Heart right ventricle (tissue), 16 donors: ENCODE results near the gene IP6K1. TPM values are rescaled to one million over a fixed set of nuclear protein-coding genes. Genes with fewer than 3 reads are reported as not detected.
"Not testable (repeated sequence)": the region's sequence is repeated elsewhere in the genome, so short reads cannot be mapped to it uniquely, and the experiment has no call there.

ENCODE experiments used
- ATAC-seq, 8 donors: fragments of 200-7000 bp; cut with Tn5 transposase; one replicate each; pipeline ENCODE4 v1.9.1; 2020; ENCODE audit warnings: mild to moderate bottlenecking in 8 of 8, moderate library complexity in 8 of 8, moderate number of reproducible peaks in 1 of 8
- DNase-seq, 2 donors: peaks; one replicate each; pipeline ENCODE4 v3.0.0-alpha.2; 2020
- H3K27ac ChIP-seq, 10 donors: fragments of 200-600 bp; sonication (generic) in 2 of 10; one replicate each; pipeline versions ENCODE4 v1.5.0 to v1.8.0; 2020 to 2022; ENCODE audit warnings: mild to moderate bottlenecking in 3 of 10
- H3K27me3 ChIP-seq, 7 donors: fragments of 200-600 bp; one replicate each; pipeline ENCODE4 v1.8.0; 2021 to 2022; ENCODE audit warnings: mild to moderate bottlenecking in 2 of 7
- H3K36me3 ChIP-seq, 9 donors: fragments of 200-600 bp; sonication (generic) in 1 of 9; one replicate each; pipeline versions ENCODE4 v1.5.0 to v1.8.0; 2020 to 2022; ENCODE audit warnings: mild to moderate bottlenecking in 2 of 9
- H3K4me1 ChIP-seq, 9 donors: fragments of 200-600 bp; sonication (generic) in 1 of 9; one replicate each; pipeline versions ENCODE4 v1.5.0 to v1.8.0; 2020 to 2022; ENCODE audit warnings: mild to moderate bottlenecking in 4 of 9
- H3K4me3 ChIP-seq, 10 donors: fragments of 200-600 bp; sonication (generic) in 2 of 10; one replicate each; pipeline versions ENCODE4 v1.5.0 to v1.8.0; 2020 to 2022; ENCODE audit warnings: mild to moderate bottlenecking in 7 of 10, moderate library complexity in 2 of 10
- H3K9me3 ChIP-seq, 11 donors: fragments of 200-600 bp in 10 of 11; sonication (generic) in 2 of 11; one replicate each; pipeline versions ENCODE4 v1.5.0 to v1.8.0; 2013 to 2022; ENCODE audit warnings: mild to moderate bottlenecking in 2 of 11, control low read depth in 1 of 11, moderate library complexity in 1 of 11
- WGBS, 2 donors: extraction: QIAGEN DNeasy Blood & Tissue Kit; methylation state at CpG; one replicate each; pipeline ENCODE4 v1.1.7; 2013; ENCODE audit warnings: inconsistent platforms in 1 of 2; 5-methylcytosine and 5-hydroxymethylcytosine counted together
- intact Hi-C, 10 donors: fragments of 100-400 bp; cut with DNase I; formaldehyde crosslinking; loops; one replicate each; pipeline versions ENCODE4 v1.11.1 to v1.14.2; 2022
- polyA plus RNA-seq, 2 donors: library from polyadenylated mRNA; stranded (reverse); fragments of 200-250 nt; gene quantifications; one replicate each; pipeline ENCODE4 v1.2.3, GENCODE V29; 2013
- total RNA-seq, 10 donors: library from RNA; stranded (reverse); fragmentation: NEBNext Ultra II Directional in 3 of 10; extraction: Animal tissue kit (Norgen Biotek cat#: 25700) in 3 of 10; gene quantifications; one replicate each; pipeline versions ENCODE4 v1.2.1 to v1.2.4, GENCODE V29; 2021 to 2023
- TF ChIP-seq, protein P1 (sequence below), 9 donors: fragments of 200-600 bp; sonication (generic) in 2 of 9; IDR thresholded peaks; one replicate each; pipeline versions ENCODE4 v1.5.0 to v1.8.0; 2021 to 2022; ENCODE audit warnings: antibody characterized with exemption in 9 of 9, mild to moderate bottlenecking in 5 of 9, moderate library complexity in 1 of 9
- donor health status: Arrhythmogenic right ventricular cardiomyopathy.
- donor health status: ischemic (EF 13 %, LVEDD 7.1; RV severe dilation, severe dysfunction).
- donor health status: healthy with polysubstance abuse.
- donor health status: DM: no; HTN: yes; CAD: no.
- donor health status: DM: no; HTN: no; CAD: no.
- donor health status: ischemic (EF 25% LVEDD 6.9; RV normal size, moderate dysfunction).
- donor health status: ischemic (EF 25% LVEDD 5.7; RV mildly dilated, moderate dysfunction).
- donor health status: healthy.
- donor health status: DM: yes; HTN: yes; CAD: no.
- donor health status: Ischemic cardiomyopathy.
- donor health status: ischemic (EF 35%, LVEDD 5.7; RV mildly dilated, moderate dysfunction).
- donor health status: nonischemic (EF 11% LVEDD 7.7; RV severe dilation, severe dysfunction).
- donor health status: DM: yes; HTN: yes; CAD: no.
- donor health status: PGD.
- donor health status: ischemic (EF 29% LVEDD 5.4; RV normal size, mild dysfunction).
- donor health status: nonischemic (EF 23%, LVEDD 6.1; RV moderate dilation, normal function).

The IP6K1 gene
- total and polyA plus RNA-seq, 12 donors = 9.0 to 24.4 (median 16.5) TPM

DNA sequence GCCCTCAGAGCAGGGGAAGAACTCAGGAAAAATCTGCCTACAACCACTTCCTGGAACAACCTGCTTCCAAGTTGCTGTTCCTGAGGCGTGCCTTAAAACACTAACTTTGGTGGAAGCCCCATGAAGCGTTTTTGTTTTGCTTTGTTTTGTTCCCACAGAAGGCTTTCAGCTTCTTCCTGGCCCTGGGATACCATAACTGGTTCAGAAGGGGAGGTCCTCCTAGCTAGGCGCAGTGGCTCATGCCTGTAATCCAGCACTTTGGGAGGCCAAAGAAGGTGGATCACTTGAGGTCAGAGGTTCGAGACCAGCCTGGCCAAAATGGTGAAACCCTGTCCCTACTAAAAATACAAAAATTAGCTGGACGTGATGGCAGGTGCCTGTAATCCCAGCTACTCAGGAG, 1.2 kb upstream of the IP6K1 start:
- Histone ChIP-seq H3K27ac (peak overlapping the region in 8 of 10 donors; percentile 83 to 99 (median 94)), H3K9me3 (no peaks in the 10 kb centered on the region), H3K36me3 (peaks cover 0 to 25% (median 0%) of the 10 kb centered on the region in 9 donors), H3K4me1 (peaks cover 4 to 48% (median 27%) of the 10 kb centered on the region in 9 donors), H3K4me3 (no peak overlapping the region), H3K27me3 (no peaks in the 10 kb centered on the region)
- WGBS, 2 donors = 82 to 86% methylated on average over 5 of the region's 5 CpGs
- intact Hi-C loops = loop anchor here in 2 of 10 donors (5.0 kb wide), 2 partner anchors 65 to 140 kb away; partner anchors contain the start of genes GMPPB (in 1 of the 2) and MON1A (in 1 of the 2)
- no peak for ATAC-seq
- no peak for DNase-seq
- TF ChIP-seq, protein P1, sequence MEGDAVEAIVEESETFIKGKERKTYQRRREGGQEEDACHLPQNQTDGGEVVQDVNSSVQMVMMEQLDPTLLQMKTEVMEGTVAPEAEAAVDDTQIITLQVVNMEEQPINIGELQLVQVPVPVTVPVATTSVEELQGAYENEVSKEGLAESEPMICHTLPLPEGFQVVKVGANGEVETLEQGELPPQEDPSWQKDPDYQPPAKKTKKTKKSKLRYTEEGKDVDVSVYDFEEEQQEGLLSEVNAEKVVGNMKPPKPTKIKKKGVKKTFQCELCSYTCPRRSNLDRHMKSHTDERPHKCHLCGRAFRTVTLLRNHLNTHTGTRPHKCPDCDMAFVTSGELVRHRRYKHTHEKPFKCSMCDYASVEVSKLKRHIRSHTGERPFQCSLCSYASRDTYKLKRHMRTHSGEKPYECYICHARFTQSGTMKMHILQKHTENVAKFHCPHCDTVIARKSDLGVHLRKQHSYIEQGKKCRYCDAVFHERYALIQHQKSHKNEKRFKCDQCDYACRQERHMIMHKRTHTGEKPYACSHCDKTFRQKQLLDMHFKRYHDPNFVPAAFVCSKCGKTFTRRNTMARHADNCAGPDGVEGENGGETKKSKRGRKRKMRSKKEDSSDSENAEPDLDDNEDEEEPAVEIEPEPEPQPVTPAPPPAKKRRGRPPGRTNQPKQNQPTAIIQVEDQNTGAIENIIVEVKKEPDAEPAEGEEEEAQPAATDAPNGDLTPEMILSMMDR (IDR thresholded peaks at IDR 0.05) = no peak

DNA sequence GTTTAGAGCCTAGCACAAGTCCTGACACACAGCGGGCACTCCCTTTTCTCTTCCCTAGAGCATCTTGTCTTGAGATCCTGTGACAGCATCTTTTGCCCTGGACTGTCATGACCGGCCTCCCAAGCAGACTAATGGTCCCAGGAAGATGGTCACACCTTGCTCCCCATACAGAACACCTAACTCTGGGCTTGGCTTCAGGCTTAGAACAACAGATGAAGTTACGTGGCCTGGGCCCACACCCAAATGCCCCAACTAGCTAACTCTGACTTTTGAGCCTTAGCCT, 781 bp upstream of the IP6K1 start:
- Histone ChIP-seq H3K36me3 (peaks cover 0 to 27% (median 0%) of the 10 kb centered on the region in 9 donors), H3K27ac (peak overlapping the region; percentile 66 to 99 (median 94)), H3K9me3 (no peaks in the 10 kb centered on the region), H3K4me3 (peak overlapping the region in 8 of 10 donors; percentile 66 to 100 (median 92)), H3K4me1 (peaks cover 4 to 52% (median 27%) of the 10 kb centered on the region in 9 donors), H3K27me3 (no peaks in the 10 kb centered on the region)
- WGBS, 2 donors = 68 to 75% methylated on average over 3 of the region's 3 CpGs
- intact Hi-C loops = loop anchor here in 2 of 10 donors (5.0 kb wide), 2 partner anchors 65 to 140 kb away; partner anchors contain the start of genes GMPPB (in 1 of the 2) and MON1A (in 1 of the 2)
- DNase-seq (no peak), ATAC-seq (peak in 1 of 8 donors; percentile 2)
- TF ChIP-seq, protein P1 (IDR thresholded peaks at IDR 0.05) = no peak

DNA sequence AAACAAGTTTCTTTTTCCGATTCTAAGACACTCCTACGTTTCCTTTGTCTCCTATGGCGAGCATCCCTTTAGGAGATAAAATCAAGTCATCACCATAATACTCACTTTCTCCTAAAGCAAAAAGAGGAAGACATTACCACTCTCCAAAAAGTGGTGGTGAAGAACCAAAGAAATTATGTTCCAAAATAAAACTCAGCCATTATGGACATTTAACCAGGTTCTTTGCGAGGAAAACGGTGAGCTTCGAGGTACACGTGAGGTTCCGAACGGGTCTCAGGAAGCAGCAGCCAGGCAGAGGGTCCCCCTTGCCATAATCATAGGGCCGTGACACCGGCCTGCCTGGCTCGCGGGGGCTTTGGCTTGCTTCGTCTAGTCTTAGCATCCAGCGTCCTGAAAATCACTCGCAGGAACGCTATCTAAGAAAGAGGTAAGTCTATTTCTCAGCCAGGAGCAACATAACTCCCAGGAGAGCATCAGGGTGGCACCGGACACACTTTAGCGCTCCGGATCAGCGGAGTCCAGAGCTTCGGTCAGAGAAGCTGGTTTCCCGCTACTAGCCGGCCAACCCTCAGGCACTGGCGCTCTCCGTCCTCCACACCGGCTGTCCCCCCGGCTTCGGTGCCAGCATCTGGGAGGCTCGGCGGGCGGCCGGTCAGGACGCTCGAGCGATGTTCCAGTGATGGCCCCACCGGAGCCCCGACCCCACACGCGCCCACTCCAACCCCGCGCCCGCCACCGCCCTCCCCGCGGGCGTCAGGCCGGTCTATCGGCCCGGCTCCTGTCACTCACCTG, 581 bp downstream of the IP6K1 start:
- DNase-seq = peak in 1 of 2 donors; percentile 27
- TF ChIP-seq, protein P1 (IDR thresholded peaks at IDR 0.05) = no peak
- ATAC-seq = peak; percentile 8 to 81 (median 32)
- Histone ChIP-seq H3K9me3 (no peaks in the 10 kb centered on the region), H3K27ac (peak overlapping the region; percentile 81 to 99 (median 94)), H3K27me3 (no peaks in the 10 kb centered on the region), H3K4me1 (peaks cover 4 to 66% (median 29%) of the 10 kb centered on the region in 9 donors), H3K36me3 (peaks cover 0 to 40% (median 0%) of the 10 kb centered on the region in 9 donors), H3K4me3 (peak overlapping the region; percentile 66 to 100 (median 94))
- 2% methylated on average over 50 of the region's 50 CpGs for WGBS, 2 donors
- intact Hi-C loops = loop anchor here in 2 of 10 donors (5.0 kb wide), 2 partner anchors 63 to 142 kb away; partner anchors contain the start of genes GMPPB (in 1 of the 2) and MON1A (in 1 of the 2)

DNA sequence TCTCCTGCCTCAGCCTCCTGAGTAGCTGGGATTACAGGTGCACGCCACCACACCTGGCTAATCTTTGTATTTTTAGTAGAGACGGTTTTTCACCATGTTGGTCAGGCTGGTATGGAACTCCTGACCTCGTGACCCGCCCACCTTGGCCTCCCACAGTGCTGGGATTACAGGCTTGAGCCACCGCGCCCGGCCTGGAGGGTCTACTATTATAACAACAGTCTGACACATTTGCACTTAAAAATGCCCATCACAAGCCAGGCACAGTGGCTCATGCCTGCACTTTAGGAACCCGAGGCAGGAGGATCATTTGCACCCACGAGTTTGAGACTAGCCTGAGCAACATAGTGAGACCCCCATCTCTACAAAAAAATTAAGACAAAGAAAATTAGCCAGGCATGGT, 4.1 kb downstream of the IP6K1 start:
- DNase-seq, H3K27ac ChIP-seq, H3K4me3 ChIP-seq, intact Hi-C loops, H3K9me3 ChIP-seq, ATAC-seq, H3K27me3 ChIP-seq: not testable (repeated sequence)
- WGBS, 2 donors = 93 to 97% methylated on average over 9 of the region's 9 CpGs
- H3K36me3 ChIP-seq = peaks cover 0 to 58% (median 4%) of the 10 kb centered on the region in 9 donors
- peaks cover 4 to 63% (median 31%) of the 10 kb centered on the region in 9 donors for H3K4me1 ChIP-seq
